ENCODE measurements around the gene MYO9B. TPM values are rescaled to one million over a fixed set of nuclear protein-coding genes. Genes with fewer than 3 reads are reported as not detected.
A peak's percentile ranks its signal among the peaks of the same experiment; 100 is the strongest.

Gene MYO9B
- total and polyA plus RNA-seq, 10 donors: 70.5 to 329 (median 256) TPM

- TF ChIP-seq POLR2AphosphoS5 (IDR thresholded peaks at IDR 0.05) (peak; percentile 84 to 87 (median 86)), CTCF (IDR thresholded peaks at IDR 0.05 in 8 of 11, conservative IDR thresholded peaks at IDR 0.05 in 3 of 11) (no peak), POLR2A (IDR thresholded peaks at IDR 0.05) (no peak)
Observed at GRCh38 chr19:17125728-17126677, 50.4 kb downstream of the MYO9B start.

GRCh38 chr19:17127671-17128070, 52.1 kb downstream of the MYO9B start:
- peaks cover 0 to 4% (median 0%) of the 10 kb centered on the region in 8 donors for H3K9me3 ChIP-seq
- peaks cover 0 to 56% (median 1%) of the 10 kb centered on the region in 6 donors for H3K36me3 ChIP-seq
- H3K27me3 ChIP-seq (replicated peaks in 1 of 7): no peaks in the 10 kb centered on the region
- H3K27ac ChIP-seq: peak overlapping the region in 7 of 8 donors; percentile 4 to 93 (median 91)
- peaks cover 32 to 100% (median 59%) of the 10 kb centered on the region in 6 donors for H3K4me1 ChIP-seq
- TF ChIP-seq POLR2A (IDR thresholded peaks at IDR 0.05) (no peak), CTCF (IDR thresholded peaks at IDR 0.05 in 8 of 11, conservative IDR thresholded peaks at IDR 0.05 in 3 of 11) (no peak), POLR2AphosphoS5 (IDR thresholded peaks at IDR 0.05) (no peak)
- intact Hi-C loops (cut with DNase I; ENCODE audit: low total_unique reads): loop anchor here (5.0 kb wide), 1 partner anchor 50 kb away; the partner anchor contains the start of genes HAUS8 and MYO9B
- DNase-seq: no peak
- 81 to 93% (median 89%) methylated on average over 6 of the region's 6 CpGs for WGBS, 5 donors
- no peak overlapping the region for H3K4me3 ChIP-seq

More at GRCh38 chr19:17125728-17126677, 50.4 kb downstream of the MYO9B start:
- H3K9me3 ChIP-seq: peaks cover 0 to 6% (median 0%) of the 10 kb centered on the region in 8 donors
- peaks cover 0 to 66% (median 2%) of the 10 kb centered on the region in 6 donors for H3K36me3 ChIP-seq
- intact Hi-C loops (cut with DNase I; ENCODE audit: low total_unique reads): loop anchor here (5.0 kb wide), 1 partner anchor 49 kb away; the partner anchor contains the start of genes HAUS8 and MYO9B
- 8 to 28% (median 19%) methylated on average over 19 to 23 of the region's 23 CpGs for WGBS, 5 donors
- peaks cover 31 to 100% (median 63%) of the 10 kb centered on the region in 6 donors for H3K4me1 ChIP-seq
- peak overlapping the region; percentile 90 to 93 (median 91) for H3K27ac ChIP-seq
- peak overlapping the region in 7 of 8 donors; percentile 14 to 58 (median 23) for H3K4me3 ChIP-seq
- no peaks in the 10 kb centered on the region for H3K27me3 ChIP-seq (replicated peaks in 1 of 7)
- peak; percentile 95 for DNase-seq

- Histone ChIP-seq H3K36me3 (peaks cover 0 to 48% (median 0%) of the 10 kb centered on the region in 6 donors), H3K27me3 (replicated peaks in 1 of 7) (no peaks in the 10 kb centered on the region), H3K9me3 (no peaks in the 10 kb centered on the region), H3K27ac (peak overlapping the region in 7 of 8 donors; percentile 4 to 93 (median 91)), H3K4me3 (no peak overlapping the region), H3K4me1 (peaks cover 32 to 100% (median 66%) of the 10 kb centered on the region in 6 donors)
- intact Hi-C loops (cut with DNase I; ENCODE audit: low total_unique reads): loop anchor here (5.0 kb wide), 1 partner anchor 51 kb away; the partner anchor contains the start of genes HAUS8 and MYO9B
- WGBS, 5 donors: 80 to 96% (median 82%) methylated on average over 9 to 12 of the region's 12 CpGs
- peak; percentile 81 for DNase-seq
- TF ChIP-seq POLR2A (IDR thresholded peaks at IDR 0.05): no peak
- TF ChIP-seq POLR2AphosphoS5 (IDR thresholded peaks at IDR 0.05): peak in 2 of 3 donors; percentile 40 to 49
- no peak for TF ChIP-seq CTCF (IDR thresholded peaks at IDR 0.05 in 8 of 11, conservative IDR thresholded peaks at IDR 0.05 in 3 of 11)
Observed at GRCh38 chr19:17128403-17128802, 52.8 kb downstream of the MYO9B start.

Data from spleen (tissue), 11 donors.